ENCODE results near the gene UQCRC2. TPM values are rescaled to one million over a fixed set of nuclear protein-coding genes. Genes with fewer than 3 reads are reported as not detected.
"Not testable (repeated sequence)": the region's sequence is repeated elsewhere in the genome, so short reads cannot be mapped to it uniquely, and the experiment has no call there.

Gene UQCRC2
- total RNA-seq, result 100 to 1,000 TPM in 1 of 2 donors, 10 to 100 TPM in 1; 79.5 to 122 TPM

GRCh38 chr16:21952793-21953540, at the start of gene UQCRC2:
Gene UQCRC2 (plus strand): TSS chr16:21953361. CDS start chr16:21953424, 63 bp downstream.
- H3K27ac ChIP-seq, result peak within 1 kb of the TSS; percentile 79 to 89
- no peak for TF ChIP-seq CTCF (IDR thresholded peaks at IDR 0.05)
- peak; percentile 93 for ATAC-seq (ENCODE audit: insufficient number of reproducible peaks, low FRiP score, low read depth)
- no peaks in the 10 kb centered on the region for H3K9me3 ChIP-seq
- peak within 1 kb of the TSS; percentile 94 for H3K4me3 ChIP-seq
- H3K4me1 ChIP-seq (ENCODE audit: control insufficient read depth in 1 of 2, low read depth in 2 of 2), result peaks cover 20 to 41% of the 10 kb centered on the region in 2 donors
- H3K36me3 ChIP-seq, result peaks cover 14% of the 10 kb centered on the region
- no peaks in the 10 kb centered on the region for H3K27me3 ChIP-seq (replicated peaks; ENCODE audit: insufficient read depth)
- DNase-seq (ENCODE audit: low spot score), result peak; percentile 54

DNA sequence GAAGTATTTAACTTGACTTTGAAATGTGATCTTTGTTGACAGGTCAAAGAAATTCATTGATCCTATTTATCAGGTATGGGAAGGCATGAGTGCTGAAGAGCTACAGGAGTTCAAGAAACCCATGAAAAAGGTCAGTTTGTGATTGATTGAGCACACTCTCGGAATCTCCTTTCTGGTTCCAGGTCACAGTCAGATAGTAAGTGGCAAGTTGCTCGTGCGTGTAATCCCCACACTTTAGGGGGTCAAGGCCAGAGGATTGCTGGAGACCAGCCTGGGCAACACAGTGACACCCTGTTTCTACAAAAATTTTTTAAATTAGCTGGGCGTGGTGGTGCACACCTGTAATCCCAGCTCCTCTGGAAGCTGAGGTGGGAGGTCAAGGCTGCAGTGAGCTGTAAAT, 20.5 kb upstream of the UQCRC2 start:
- not testable (repeated sequence) for ATAC-seq (ENCODE audit: insufficient number of reproducible peaks, low FRiP score, low read depth); H3K4me3 ChIP-seq; H3K27ac ChIP-seq; H3K36me3 ChIP-seq; H3K9me3 ChIP-seq; DNase-seq (ENCODE audit: low spot score); H3K27me3 ChIP-seq (replicated peaks; ENCODE audit: insufficient read depth)
- peaks cover 0 to 12% of the 10 kb centered on the region in 2 donors for H3K4me1 ChIP-seq (ENCODE audit: control insufficient read depth in 1 of 2, low read depth in 2 of 2)

GRCh38 chr16:21933316-21933715, 19.8 kb upstream of the UQCRC2 start:
- not testable (repeated sequence) for H3K36me3 ChIP-seq; H3K27me3 ChIP-seq (replicated peaks; ENCODE audit: insufficient read depth); H3K4me3 ChIP-seq; ATAC-seq (ENCODE audit: insufficient number of reproducible peaks, low FRiP score, low read depth); DNase-seq (ENCODE audit: low spot score); H3K9me3 ChIP-seq; H3K27ac ChIP-seq
- H3K4me1 ChIP-seq (ENCODE audit: control insufficient read depth in 1 of 2, low read depth in 2 of 2), result peaks cover 0 to 12% of the 10 kb centered on the region in 2 donors

GRCh38 chr16:21933790-21934189, 19.4 kb upstream of the UQCRC2 start:
- not testable (repeated sequence) for H3K36me3 ChIP-seq; ATAC-seq (ENCODE audit: insufficient number of reproducible peaks, low FRiP score, low read depth)

DNA sequence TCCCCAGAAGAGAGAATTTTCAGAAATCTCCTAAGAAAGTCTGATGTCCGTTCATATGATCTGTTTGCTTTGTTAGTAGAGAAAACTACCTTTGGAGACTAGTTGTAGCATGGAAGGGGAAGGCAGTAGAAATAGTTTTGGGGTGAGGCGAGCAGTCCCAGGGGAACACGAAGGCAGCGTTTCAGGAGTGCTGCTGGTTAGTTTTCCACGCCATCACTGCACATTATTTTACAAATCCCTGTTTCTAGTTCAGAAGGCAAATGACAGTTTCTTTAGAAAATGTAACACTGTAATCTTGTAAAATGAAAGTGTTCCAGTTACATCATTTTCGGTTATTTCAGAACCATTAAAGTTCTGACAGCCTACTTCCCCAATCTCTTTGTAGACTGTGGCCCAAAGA, 16.9 kb upstream of the UQCRC2 start:
- H3K27ac ChIP-seq, result peak overlapping the region; percentile 44 to 70
- not testable (repeated sequence) for DNase-seq (ENCODE audit: low spot score); H3K36me3 ChIP-seq; H3K27me3 ChIP-seq (replicated peaks; ENCODE audit: insufficient read depth); H3K9me3 ChIP-seq; ATAC-seq (ENCODE audit: insufficient number of reproducible peaks, low FRiP score, low read depth)
- H3K4me3 ChIP-seq, result peak overlapping the region; percentile 54
- H3K4me1 ChIP-seq (ENCODE audit: control insufficient read depth in 1 of 2, low read depth in 2 of 2), result peaks cover 0 to 12% of the 10 kb centered on the region in 2 donors

More at GRCh38 chr16:21933790-21934189, 19.4 kb upstream of the UQCRC2 start:
- not testable (repeated sequence) for H3K27me3 ChIP-seq (replicated peaks; ENCODE audit: insufficient read depth); DNase-seq (ENCODE audit: low spot score); H3K9me3 ChIP-seq; H3K4me3 ChIP-seq; H3K27ac ChIP-seq
- H3K4me1 ChIP-seq (ENCODE audit: control insufficient read depth in 1 of 2, low read depth in 2 of 2), result peaks cover 0 to 12% of the 10 kb centered on the region in 2 donors

GRCh38 chr16:21937336-21937829, 15.8 kb upstream of the UQCRC2 start:
- H3K36me3 ChIP-seq, result no peaks in the 10 kb centered on the region
- ATAC-seq (ENCODE audit: insufficient number of reproducible peaks, low FRiP score, low read depth), result no peak

More at GRCh38 chr16:21937336-21937829, 15.8 kb upstream of the UQCRC2 start:
- H3K4me3 ChIP-seq, result no peak overlapping the region
- no peak for DNase-seq (ENCODE audit: low spot score)
- peaks cover 0 to 12% of the 10 kb centered on the region in 2 donors for H3K4me1 ChIP-seq (ENCODE audit: control insufficient read depth in 1 of 2, low read depth in 2 of 2)
- TF ChIP-seq CTCF (IDR thresholded peaks at IDR 0.05), result no peak
- no peak overlapping the region for H3K27ac ChIP-seq
- no peaks in the 10 kb centered on the region for H3K27me3 ChIP-seq (replicated peaks; ENCODE audit: insufficient read depth)
- no peaks in the 10 kb centered on the region for H3K9me3 ChIP-seq
